Measurements from ENCODE around the gene LRRC8A.

The LRRC8A gene

DNA sequence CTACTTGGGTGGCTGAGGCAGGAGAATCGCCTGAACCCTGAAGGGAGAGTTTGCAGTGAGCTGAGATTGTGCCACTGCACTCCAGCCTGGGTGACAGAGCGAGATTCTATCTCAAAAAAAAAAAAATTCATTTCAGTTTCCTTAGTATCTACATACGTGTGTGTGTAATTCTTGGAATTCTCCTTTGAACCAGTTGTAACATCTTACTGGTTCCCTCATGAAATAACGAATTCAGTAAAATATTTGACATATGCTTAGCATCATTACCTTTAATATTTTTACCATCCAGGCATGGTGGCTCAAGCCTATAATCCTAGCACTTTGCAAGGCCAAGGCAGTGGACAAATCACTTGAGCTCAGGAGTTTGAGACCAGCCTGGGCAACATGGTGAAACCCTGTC lies 47.6 kb downstream of the LRRC8A start:
- H3K27ac ChIP-seq (ENCODE audit: extremely low read depth, low read depth, low read length), result no peak overlapping the region
- peak; percentile 100 for TF ChIP-seq ZNF510 (tag by site-specific recombination; IDR thresholded peaks at IDR 0.05; ENCODE audit: insufficient replicate concordance)
- TF ChIP-seq ZNF501 (tag by site-specific recombination; IDR thresholded peaks at IDR 0.05), result no peak
- TF ChIP-seq ZNF311 (tag by site-specific recombination; IDR thresholded peaks at IDR 0.05; ENCODE audit: borderline replicate concordance), result no peak
- H3K4me1 ChIP-seq (ENCODE audit: control insufficient read depth, insufficient read depth, low read length), result no peaks in the 10 kb centered on the region
- H3K36me3 ChIP-seq (ENCODE audit: control insufficient read depth in 2 of 2, insufficient read depth in 1 of 2, low read length in 2 of 2), result no peaks in the 10 kb centered on the region
- H3K9me3 ChIP-seq (ENCODE audit: control insufficient read depth, insufficient read depth, low read depth, low read length), result no peaks in the 10 kb centered on the region
- POLR2A ChIA-PET, result interaction anchor here (0.7 to 1.5 kb wide), 5 partner anchors 14 to 500 kb away, joined by 3 to 5 read pairs (median 3); partner anchors contain the start of gene ENDOG
- no peak overlapping the region for H3K4me3 ChIP-seq (ENCODE audit: low read depth, low read length)
- CTCF ChIA-PET, result interaction anchor here (0.6 to 4.3 kb wide), 15 partner anchors 10 to 687 kb away, joined by 3 to 94 read pairs (median 6); partner anchors contain the start of genes KYAT1 and LRRC8A

DNA sequence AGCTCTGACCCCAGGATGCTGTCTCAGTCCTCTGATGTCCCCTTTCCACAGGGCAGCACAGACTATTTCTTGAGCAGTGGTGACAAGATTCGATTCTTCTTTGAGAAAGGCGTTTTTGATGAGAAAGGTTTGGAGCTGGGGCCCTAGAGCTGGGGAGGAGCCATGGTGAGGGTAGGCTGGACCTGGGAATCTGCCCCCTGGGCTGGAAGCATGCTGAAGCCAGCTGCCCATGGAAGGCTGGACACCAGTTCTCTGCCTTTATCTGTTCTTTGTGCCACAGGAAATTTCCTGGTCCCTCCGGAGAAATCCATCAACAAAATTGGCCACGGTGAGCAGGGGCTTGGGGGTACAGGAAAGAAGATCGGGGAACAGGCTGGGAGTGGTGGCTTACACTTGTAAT lies 51.8 kb downstream of the LRRC8A start:
- H3K4me1 ChIP-seq (ENCODE audit: control insufficient read depth, insufficient read depth, low read length), result no peaks in the 10 kb centered on the region
- no peak overlapping the region for H3K4me3 ChIP-seq (ENCODE audit: low read depth, low read length)
- no peak overlapping the region for H3K27ac ChIP-seq (ENCODE audit: extremely low read depth, low read depth, low read length)
- no peaks in the 10 kb centered on the region for H3K9me3 ChIP-seq (ENCODE audit: control insufficient read depth, insufficient read depth, low read depth, low read length)
- CTCF ChIA-PET, result interaction anchor here (2.2 kb wide), 1 partner anchor 72 kb away, joined by 5 read pairs; no protein-coding TSS in a partner anchor
- TF ChIP-seq ZNF211 (tag by site-specific recombination; IDR thresholded peaks at IDR 0.05; ENCODE audit: low read depth) (no peak), ZNF624 (tag by site-specific recombination; IDR thresholded peaks at IDR 0.05) (no peak), ZNF621 (tag by site-specific recombination; IDR thresholded peaks at IDR 0.05) (no peak), REPIN1 (tag by site-specific recombination; IDR thresholded peaks at IDR 0.05; ENCODE audit: low read depth) (no peak), ZNF114 (tag by site-specific recombination; IDR thresholded peaks at IDR 0.05) (no peak), KLF16 (tag by site-specific recombination; IDR thresholded peaks at IDR 0.05) (no peak), ZFP3 (tag by site-specific recombination; IDR thresholded peaks at IDR 0.05; ENCODE audit: low read depth) (no peak), HOXA7 (CRISPR knock-in tag; IDR thresholded peaks at IDR 0.05; ENCODE audit: borderline replicate concordance) (no peak), ZNF416 (tag by site-specific recombination; IDR thresholded peaks at IDR 0.05) (no peak), ZNF248 (tag by site-specific recombination; IDR thresholded peaks at IDR 0.05) (no peak), ZNF335 (tag by site-specific recombination; conservative IDR thresholded peaks at IDR 0.05) (no peak), GFI1B (tag by site-specific recombination; IDR thresholded peaks at IDR 0.05) (no peak)
- TF ChIP-seq, protein P1, sequence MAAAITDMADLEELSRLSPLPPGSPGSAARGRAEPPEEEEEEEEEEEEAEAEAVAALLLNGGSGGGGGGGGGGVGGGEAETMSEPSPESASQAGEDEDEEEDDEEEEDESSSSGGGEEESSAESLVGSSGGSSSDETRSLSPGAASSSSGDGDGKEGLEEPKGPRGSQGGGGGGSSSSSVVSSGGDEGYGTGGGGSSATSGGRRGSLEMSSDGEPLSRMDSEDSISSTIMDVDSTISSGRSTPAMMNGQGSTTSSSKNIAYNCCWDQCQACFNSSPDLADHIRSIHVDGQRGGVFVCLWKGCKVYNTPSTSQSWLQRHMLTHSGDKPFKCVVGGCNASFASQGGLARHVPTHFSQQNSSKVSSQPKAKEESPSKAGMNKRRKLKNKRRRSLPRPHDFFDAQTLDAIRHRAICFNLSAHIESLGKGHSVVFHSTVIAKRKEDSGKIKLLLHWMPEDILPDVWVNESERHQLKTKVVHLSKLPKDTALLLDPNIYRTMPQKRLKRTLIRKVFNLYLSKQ (tag by site-specific recombination; IDR thresholded peaks at IDR 0.05; ENCODE audit: borderline replicate concordance), result no peak
- TF ChIP-seq, protein P2, sequence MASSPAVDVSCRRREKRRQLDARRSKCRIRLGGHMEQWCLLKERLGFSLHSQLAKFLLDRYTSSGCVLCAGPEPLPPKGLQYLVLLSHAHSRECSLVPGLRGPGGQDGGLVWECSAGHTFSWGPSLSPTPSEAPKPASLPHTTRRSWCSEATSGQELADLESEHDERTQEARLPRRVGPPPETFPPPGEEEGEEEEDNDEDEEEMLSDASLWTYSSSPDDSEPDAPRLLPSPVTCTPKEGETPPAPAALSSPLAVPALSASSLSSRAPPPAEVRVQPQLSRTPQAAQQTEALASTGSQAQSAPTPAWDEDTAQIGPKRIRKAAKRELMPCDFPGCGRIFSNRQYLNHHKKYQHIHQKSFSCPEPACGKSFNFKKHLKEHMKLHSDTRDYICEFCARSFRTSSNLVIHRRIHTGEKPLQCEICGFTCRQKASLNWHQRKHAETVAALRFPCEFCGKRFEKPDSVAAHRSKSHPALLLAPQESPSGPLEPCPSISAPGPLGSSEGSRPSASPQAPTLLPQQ (tag by site-specific recombination; IDR thresholded peaks at IDR 0.05), result no peak
- TF ChIP-seq, protein P3, sequence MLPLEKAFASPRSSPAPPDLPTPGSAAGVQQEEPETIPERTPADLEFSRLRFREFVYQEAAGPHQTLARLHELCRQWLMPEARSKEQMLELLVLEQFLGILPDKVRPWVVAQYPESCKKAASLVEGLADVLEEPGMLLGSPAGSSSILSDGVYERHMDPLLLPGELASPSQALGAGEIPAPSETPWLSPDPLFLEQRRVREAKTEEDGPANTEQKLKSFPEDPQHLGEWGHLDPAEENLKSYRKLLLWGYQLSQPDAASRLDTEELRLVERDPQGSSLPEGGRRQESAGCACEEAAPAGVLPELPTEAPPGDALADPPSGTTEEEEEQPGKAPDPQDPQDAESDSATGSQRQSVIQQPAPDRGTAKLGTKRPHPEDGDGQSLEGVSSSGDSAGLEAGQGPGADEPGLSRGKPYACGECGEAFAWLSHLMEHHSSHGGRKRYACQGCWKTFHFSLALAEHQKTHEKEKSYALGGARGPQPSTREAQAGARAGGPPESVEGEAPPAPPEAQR (tag by site-specific recombination; IDR thresholded peaks at IDR 0.05), result no peak
- TF ChIP-seq, protein P4, sequence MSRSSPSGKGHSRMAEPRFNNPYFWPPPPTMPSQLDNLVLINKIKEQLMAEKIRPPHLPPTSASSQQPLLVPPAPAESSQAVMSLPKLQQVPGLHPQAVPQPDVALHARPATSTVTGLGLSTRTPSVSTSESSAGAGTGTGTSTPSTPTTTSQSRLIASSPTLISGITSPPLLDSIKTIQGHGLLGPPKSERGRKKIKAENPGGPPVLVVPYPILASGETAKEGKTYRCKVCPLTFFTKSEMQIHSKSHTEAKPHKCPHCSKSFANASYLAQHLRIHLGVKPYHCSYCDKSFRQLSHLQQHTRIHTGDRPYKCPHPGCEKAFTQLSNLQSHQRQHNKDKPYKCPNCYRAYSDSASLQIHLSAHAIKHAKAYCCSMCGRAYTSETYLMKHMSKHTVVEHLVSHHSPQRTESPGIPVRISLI (tag by site-specific recombination; IDR thresholded peaks at IDR 0.05), result no peak
- TF ChIP-seq, protein P5, sequence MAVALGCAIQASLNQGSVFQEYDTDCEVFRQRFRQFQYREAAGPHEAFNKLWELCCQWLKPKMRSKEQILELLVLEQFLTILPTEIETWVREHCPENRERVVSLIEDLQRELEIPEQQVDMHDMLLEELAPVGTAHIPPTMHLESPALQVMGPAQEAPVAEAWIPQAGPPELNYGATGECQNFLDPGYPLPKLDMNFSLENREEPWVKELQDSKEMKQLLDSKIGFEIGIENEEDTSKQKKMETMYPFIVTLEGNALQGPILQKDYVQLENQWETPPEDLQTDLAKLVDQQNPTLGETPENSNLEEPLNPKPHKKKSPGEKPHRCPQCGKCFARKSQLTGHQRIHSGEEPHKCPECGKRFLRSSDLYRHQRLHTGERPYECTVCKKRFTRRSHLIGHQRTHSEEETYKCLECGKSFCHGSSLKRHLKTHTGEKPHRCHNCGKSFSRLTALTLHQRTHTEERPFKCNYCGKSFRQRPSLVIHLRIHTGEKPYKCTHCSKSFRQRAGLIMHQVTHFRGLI (tag by site-specific recombination; IDR thresholded peaks at IDR 0.05), result no peak
- TF ChIP-seq, protein P6, sequence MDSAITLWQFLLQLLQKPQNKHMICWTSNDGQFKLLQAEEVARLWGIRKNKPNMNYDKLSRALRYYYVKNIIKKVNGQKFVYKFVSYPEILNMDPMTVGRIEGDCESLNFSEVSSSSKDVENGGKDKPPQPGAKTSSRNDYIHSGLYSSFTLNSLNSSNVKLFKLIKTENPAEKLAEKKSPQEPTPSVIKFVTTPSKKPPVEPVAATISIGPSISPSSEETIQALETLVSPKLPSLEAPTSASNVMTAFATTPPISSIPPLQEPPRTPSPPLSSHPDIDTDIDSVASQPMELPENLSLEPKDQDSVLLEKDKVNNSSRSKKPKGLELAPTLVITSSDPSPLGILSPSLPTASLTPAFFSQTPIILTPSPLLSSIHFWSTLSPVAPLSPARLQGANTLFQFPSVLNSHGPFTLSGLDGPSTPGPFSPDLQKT (IDR thresholded peaks at IDR 0.05; ENCODE audit: borderline replicate concordance, low read depth, low read length), result no peak
- H3K36me3 ChIP-seq (ENCODE audit: control insufficient read depth in 2 of 2, insufficient read depth in 1 of 2, low read length in 2 of 2), result peaks cover 0 to 3% of the 10 kb centered on the region in 2 experiments; a peak in 1 of 3 replicates
- POLR2A ChIA-PET, result no interaction called here

All from HEK293 (cell line).